AG10803 (cell line): ENCODE measurements around the gene NUP62.

Source experiments
- DNase-seq: peaks from one replicate; pipeline ENCODE4 v3.0.0; 2010; ENCODE audit warnings: low read depth
- H3K4me3 ChIP-seq: 2 replicates; pipeline ENCODE4 v1.5.1; 2011; ENCODE audit warnings: mild to moderate bottlenecking, low read length, control low read depth
- TF ChIP-seq, protein P1 (sequence below): conservative IDR thresholded peaks from 2 replicates; pipeline ENCODE4 v1.5.1; 2011; ENCODE audit warnings: mild to moderate bottlenecking, low read length, control low read depth, inconsistent platforms

Gene NUP62

DNA sequence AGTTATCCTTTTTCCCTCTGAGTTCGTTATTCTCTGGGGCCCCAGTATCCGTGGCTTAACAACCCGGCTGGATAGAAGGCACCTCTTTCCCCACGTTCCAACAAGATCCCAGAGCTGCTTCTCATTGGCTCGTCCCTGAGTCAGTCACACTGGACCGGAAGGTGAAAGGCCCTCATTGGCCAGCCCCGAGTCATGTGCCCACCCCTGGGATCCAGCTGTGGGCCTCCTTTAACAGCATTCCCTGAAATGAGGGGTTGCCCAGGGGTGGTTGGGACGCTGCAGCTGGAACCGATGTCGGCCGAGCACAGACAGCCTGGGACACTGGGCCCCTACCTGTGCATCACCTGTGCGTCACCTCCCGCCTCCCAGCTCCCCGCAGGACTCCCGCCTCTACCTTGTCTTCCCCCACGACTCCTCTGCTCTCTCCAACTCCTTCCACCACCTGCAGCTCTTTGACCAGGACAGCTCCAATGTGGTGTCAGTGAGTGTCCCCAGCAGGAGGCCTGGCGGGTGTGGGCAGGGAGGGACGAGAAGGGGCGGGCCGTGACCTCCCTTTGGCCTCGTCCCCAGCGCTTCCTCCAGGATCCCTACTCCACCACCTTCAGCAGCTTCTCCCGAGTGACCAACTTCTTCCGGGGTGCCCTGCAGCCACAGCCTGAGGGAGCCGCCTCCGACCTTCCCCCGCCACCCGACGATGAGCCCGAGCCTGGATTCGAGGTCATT, 47.5 kb downstream of the NUP62 start:
- no peak for DNase-seq

DNA sequence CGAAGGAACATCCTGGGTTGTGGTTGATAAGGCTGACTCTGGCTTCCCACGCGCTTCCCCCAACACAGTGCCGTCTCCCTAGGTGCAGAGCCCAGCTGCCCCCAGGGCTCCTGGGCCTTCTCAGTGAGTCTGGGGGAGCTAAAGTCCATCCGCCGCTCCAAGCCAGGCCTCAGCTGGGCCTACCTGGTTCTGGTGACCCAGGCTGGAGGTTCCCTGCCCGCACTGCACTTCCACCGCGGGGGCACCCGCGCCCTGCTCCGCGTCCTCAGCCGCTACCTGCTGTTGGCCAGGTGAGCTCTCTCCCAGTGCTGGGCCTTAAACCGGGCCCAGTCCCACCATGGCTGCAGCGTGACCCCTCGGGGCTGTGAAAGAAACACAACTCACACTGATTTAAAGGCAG, 48.1 kb downstream of the NUP62 start:
- no peak overlapping the region for H3K4me3 ChIP-seq
- TF ChIP-seq, protein P1, sequence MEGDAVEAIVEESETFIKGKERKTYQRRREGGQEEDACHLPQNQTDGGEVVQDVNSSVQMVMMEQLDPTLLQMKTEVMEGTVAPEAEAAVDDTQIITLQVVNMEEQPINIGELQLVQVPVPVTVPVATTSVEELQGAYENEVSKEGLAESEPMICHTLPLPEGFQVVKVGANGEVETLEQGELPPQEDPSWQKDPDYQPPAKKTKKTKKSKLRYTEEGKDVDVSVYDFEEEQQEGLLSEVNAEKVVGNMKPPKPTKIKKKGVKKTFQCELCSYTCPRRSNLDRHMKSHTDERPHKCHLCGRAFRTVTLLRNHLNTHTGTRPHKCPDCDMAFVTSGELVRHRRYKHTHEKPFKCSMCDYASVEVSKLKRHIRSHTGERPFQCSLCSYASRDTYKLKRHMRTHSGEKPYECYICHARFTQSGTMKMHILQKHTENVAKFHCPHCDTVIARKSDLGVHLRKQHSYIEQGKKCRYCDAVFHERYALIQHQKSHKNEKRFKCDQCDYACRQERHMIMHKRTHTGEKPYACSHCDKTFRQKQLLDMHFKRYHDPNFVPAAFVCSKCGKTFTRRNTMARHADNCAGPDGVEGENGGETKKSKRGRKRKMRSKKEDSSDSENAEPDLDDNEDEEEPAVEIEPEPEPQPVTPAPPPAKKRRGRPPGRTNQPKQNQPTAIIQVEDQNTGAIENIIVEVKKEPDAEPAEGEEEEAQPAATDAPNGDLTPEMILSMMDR = no peak
- no peak for DNase-seq

More for the DNA sequence above, 47.5 kb downstream of the NUP62 start:
- TF ChIP-seq, protein P1 = no peak
- H3K4me3 ChIP-seq = no peak overlapping the region

DNA sequence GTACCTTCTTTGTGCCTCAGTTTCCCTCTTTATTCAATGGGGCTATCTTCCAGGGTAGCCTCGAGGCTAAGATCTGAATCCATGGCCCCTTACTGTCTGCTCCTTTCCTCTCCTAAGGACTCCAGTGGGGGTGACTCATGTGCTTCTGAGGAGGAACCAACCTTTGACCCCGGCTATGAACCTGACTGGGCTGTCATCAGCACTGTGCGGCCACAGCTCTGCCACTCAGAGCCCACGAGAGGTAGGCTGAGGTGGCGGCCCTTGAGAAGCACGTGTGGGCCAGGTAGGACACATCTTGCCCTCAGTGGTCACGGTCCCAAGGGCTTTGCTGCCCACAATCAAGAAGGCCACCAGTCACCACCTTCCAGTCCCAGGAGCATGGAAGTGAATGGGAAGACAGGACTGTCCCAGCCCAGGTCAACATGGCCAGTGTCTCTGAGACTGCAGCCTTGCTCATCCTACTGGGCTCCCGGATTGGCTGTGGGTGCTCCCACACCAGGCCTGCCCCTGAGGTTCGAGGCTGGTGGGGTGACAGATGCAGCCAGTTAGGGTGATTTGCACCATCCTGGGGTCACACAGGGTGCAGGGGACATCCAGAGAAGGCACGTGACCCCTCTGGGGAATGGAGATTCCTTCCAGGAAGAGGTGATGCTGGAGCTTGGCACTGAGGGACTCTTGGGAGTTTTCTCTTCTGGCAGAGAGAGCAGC, 49.0 kb downstream of the NUP62 start:
- TF ChIP-seq, protein P1 = no peak
- H3K4me3 ChIP-seq = no peak overlapping the region
- no peak for DNase-seq

DNA sequence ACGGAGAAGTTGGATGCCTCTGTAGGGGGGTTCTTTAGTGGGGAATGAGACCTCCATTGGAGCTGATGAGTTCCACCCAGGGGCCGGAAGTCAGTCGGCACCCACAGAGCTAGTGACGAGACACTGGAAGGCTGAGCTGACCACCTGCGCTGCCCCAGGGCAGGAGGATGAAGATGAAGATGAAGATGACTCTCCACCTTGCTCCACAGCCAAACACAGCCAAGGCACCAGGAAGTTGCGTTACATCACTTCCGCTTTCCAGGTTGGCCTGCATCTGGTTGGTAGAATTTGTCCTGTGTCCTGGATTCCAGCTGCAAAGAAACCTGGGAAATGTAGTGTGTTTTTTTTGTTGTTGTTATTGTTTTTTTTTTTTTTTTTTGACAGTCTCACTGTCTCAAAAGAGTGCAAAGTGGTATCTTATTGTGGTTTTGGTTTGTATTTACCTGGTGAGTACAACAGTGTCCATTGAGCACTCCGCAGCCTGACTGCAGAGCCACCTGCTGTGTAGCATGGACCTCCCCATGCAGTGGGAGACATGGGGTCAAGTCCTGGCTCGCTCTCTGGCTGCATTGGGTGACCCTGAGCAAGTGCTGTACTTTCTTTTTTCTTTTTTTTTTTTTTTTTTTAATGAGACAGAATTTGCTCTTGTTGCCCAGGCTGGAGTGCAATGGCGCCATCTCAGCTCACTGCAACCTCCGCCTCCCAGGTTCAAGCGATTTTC, 49.9 kb downstream of the NUP62 start:
- TF ChIP-seq, protein P1 = no peak
- H3K4me3 ChIP-seq = no peak overlapping the region
- no peak for DNase-seq

DNA sequence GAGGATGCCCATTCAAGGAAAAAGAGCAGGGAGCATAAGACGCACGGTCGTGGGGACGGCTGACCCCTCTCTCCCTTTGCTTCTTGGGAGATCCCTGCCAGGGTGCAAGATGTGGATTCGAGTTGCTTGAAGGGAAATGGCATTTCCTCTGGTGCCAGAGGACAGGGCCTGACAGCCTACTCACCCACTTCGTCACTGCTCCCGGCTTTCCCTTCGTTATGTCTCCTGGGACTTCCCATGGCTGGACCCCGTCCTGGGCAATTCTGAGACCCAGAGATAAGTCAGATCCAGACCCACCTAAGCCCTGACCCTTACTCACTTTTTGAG, 50.6 kb downstream of the NUP62 start:
- peak overlapping the region; percentile 98 for H3K4me3 ChIP-seq
- no peak for DNase-seq
- TF ChIP-seq, protein P1 = no peak

DNA sequence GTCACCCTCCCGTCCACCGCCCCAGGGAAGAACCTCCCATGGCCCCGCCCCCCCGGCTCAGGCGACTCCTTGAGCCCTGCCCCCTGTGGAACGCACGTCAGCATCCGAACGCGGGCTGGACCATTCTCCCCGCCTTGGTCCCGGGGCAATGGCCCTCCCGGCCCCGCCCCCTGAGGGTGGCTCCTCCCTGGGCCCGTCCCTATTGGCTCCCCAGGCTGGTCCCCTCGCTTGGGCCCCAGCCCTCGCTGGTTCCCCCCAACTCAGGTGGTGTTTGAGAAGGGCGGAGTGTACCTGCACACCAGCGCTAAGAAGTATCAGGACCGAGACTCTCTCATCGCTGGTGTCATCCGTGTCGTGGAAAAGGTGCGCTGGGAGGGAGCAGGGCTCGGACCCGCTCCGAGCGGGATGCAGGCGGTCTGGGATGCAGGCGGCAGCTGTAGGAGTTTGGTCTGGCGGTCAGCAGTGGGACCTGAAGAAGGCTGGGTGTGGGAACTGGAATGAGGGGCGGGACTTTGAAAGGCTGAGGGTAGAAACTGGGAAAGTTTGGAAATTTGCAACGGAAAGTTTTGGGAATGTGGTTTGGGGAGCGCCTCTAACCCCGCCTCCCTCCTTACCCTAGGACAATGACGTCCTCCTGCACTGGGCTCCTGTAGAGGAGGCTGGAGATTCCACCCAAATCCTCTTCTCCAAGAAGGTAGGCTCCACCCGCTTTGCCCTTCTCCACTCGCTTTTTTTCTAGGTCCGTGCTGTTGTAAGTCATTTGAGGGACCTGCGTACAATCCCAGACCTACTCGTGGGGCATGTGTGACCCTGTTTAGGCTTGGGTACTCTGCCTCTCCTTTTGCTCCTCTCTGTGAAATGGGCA, 51.2 kb downstream of the NUP62 start:
- DNase-seq = peak; percentile 97
- peak overlapping the region; percentile 98 for H3K4me3 ChIP-seq
- TF ChIP-seq, protein P1 = no peak
